Measurements from ENCODE around the gene CROCC2. TPM values are rescaled to one million over a fixed set of nuclear protein-coding genes. Genes with fewer than 3 reads are reported as not detected.

Gene CROCC2
- total RNA-seq, 4 donors from 2014 or later: 0.27 to 0.83 TPM; not detected in 2

DNA sequence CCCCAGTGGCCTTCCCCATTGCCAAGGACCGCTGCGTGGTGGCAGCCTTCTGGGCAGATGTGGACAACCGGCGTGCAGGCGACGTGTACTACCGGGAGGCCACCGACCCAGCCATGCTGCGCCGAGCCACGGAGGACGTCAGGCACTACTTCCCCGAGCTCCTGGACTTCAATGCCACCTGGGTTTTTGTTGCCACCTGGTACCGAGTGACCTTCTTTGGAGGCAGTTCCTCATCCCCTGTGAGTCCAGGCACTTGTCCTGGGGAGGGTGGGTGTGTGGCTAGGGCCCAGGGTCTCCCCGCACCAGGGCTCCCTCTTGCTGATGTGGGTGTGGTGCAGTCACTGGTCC lies 124.2 kb downstream of the CROCC2 start:
- Histone ChIP-seq H3K36me3 (peaks cover 0 to 3% (median 0%) of the 10 kb centered on the region in 3 donors), H3K4me3 (no peak overlapping the region), H3K4me1 (no peaks in the 10 kb centered on the region), H3K27me3 (no peaks in the 10 kb centered on the region), H3K27ac (no peak overlapping the region), H3K9me3 (peaks cover 0 to 15% (median 0%) of the 10 kb centered on the region in 4 donors)
- TF ChIP-seq, protein P1, sequence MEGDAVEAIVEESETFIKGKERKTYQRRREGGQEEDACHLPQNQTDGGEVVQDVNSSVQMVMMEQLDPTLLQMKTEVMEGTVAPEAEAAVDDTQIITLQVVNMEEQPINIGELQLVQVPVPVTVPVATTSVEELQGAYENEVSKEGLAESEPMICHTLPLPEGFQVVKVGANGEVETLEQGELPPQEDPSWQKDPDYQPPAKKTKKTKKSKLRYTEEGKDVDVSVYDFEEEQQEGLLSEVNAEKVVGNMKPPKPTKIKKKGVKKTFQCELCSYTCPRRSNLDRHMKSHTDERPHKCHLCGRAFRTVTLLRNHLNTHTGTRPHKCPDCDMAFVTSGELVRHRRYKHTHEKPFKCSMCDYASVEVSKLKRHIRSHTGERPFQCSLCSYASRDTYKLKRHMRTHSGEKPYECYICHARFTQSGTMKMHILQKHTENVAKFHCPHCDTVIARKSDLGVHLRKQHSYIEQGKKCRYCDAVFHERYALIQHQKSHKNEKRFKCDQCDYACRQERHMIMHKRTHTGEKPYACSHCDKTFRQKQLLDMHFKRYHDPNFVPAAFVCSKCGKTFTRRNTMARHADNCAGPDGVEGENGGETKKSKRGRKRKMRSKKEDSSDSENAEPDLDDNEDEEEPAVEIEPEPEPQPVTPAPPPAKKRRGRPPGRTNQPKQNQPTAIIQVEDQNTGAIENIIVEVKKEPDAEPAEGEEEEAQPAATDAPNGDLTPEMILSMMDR (IDR thresholded peaks at IDR 0.05): no peak
- TF ChIP-seq POLR2A (IDR thresholded peaks at IDR 0.05): no peak
- no peak for DNase-seq

DNA sequence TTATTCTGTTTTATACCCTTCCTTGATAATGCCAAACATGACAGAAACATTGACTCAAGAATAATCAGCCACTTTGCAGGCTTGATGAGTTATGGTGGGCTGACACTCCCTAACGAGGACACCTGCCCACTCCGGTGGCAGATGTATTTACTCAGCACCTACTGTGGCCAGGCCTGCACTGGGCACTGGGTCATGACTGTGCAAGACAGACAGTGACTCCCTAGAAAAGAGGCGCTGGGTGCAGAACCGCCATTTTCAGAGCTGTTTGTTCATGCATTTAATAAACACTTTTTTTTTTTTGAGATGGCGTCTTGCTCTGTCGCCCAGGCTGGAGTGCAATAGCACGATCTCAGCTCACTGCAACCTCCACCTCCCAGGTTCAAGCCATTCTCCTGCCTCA lies 124.7 kb downstream of the CROCC2 start:
- peaks cover 0 to 3% (median 0%) of the 10 kb centered on the region in 3 donors for H3K36me3 ChIP-seq
- no peak for DNase-seq
- H3K27me3 ChIP-seq: no peaks in the 10 kb centered on the region
- TF ChIP-seq POLR2A (IDR thresholded peaks at IDR 0.05): no peak
- TF ChIP-seq, protein P1 (IDR thresholded peaks at IDR 0.05): no peak
- peaks cover 0 to 12% (median 0%) of the 10 kb centered on the region in 4 donors for H3K9me3 ChIP-seq
- H3K4me1 ChIP-seq: no peaks in the 10 kb centered on the region
- H3K4me3 ChIP-seq: no peak overlapping the region
- H3K27ac ChIP-seq: no peak overlapping the region

DNA sequence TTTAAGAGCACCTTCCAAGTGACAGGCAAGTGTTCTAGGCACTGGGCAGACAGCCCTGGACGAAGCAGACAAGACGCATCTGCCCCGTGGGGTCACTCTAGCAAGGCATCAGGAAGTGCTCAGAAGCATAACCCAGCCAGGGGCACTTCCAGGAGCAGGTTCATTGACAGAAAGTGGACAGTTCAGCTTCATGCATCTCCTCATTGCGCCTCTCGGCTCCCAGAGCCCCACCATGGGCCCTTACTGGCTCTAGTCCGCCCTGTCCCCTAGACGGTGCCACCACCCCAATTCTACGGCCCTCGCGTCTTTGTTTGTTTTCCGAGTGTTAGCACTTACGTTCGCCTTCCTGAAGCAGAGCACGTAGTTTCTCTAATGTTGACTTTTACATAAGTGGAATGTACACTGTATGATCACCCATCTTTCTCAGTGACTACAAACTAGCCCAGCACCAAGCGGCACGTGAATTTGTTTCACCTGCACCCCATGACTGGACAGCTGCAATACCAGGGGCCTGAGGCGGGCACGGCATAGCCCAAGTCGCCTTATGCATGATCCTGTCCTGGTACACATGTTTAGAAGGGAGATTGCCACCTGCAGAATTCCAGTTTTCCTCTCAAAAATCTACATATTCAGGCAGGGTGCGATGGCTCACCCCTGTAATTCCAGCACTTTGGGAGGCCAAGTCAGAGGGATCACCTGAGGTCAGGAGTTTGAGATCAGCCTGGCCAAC lies 125.5 kb downstream of the CROCC2 start:
- Histone ChIP-seq H3K9me3 (peaks cover 0 to 8% (median 0%) of the 10 kb centered on the region in 4 donors), H3K27me3 (no peaks in the 10 kb centered on the region), H3K36me3 (peaks cover 0 to 3% (median 0%) of the 10 kb centered on the region in 3 donors), H3K27ac (no peak overlapping the region), H3K4me3 (no peak overlapping the region), H3K4me1 (peaks cover 0 to 7% (median 0%) of the 10 kb centered on the region in 4 donors)
- DNase-seq: peak in 1 of 3 donors; percentile 39
- TF ChIP-seq, protein P1 (IDR thresholded peaks at IDR 0.05): no peak
- TF ChIP-seq POLR2A (IDR thresholded peaks at IDR 0.05): no peak

DNA sequence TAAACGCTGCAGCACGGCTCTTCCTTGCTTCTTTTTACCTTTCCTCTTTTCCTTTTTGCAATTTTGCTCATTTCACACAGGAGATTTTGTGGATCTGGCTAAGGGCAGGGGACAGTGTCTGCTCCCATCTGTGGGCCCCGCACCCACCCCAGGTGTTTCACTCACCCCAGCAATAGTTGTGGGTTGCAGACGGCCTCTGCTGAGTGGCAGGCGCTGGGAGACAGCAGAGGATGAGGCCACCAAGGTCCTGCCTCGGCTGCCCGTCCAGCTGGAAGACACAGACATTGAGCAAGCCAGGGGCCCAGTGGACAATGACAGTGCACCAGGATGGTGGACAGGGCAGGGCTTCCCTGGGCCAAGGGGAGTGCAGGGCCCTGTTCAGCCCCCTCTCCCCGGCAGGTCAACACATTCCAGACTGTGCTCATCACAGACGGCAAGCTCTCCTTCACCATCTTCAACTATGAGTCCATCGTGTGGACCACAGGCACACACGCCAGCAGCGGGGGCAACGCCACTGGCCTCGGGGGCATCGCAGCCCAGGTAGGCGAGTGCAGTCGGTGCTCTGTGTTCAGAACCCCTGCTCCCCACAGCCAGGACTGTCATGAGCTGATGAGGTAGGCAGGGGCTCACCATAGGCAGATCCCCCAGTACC lies 127.3 kb downstream of the CROCC2 start:
- H3K27ac ChIP-seq: no peak overlapping the region
- DNase-seq: no peak
- no peaks in the 10 kb centered on the region for H3K27me3 ChIP-seq
- peaks cover 0 to 4% (median 0%) of the 10 kb centered on the region in 3 donors for H3K36me3 ChIP-seq
- H3K9me3 ChIP-seq: no peaks in the 10 kb centered on the region
- H3K4me3 ChIP-seq: no peak overlapping the region
- peaks cover 0 to 15% (median 0%) of the 10 kb centered on the region in 4 donors for H3K4me1 ChIP-seq
- no peak for TF ChIP-seq POLR2A (IDR thresholded peaks at IDR 0.05)
- TF ChIP-seq, protein P1 (IDR thresholded peaks at IDR 0.05): no peak

DNA sequence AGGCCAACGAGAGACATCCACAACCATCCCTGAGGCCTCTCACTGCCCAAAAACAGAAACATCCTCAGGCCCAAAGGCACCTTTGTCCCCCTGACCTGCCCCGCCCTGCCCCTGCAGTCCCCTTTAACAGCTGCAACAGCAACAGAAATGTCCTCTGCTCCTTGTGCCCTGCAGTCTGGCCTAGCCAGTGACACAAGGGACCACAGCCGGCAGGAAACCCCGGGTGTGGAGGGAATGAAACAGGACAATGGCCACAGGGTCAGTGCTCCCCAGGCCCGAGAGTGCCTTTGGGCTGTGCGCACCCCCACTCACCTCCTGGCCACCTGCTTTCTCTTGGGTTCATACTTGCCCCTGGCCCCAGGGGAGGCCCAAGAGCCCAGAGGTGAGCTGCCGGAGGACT lies 127.9 kb downstream of the CROCC2 start:
- Histone ChIP-seq H3K9me3 (no peaks in the 10 kb centered on the region), H3K4me1 (peaks cover 0 to 15% (median 0%) of the 10 kb centered on the region in 4 donors), H3K27me3 (no peaks in the 10 kb centered on the region), H3K4me3 (no peak overlapping the region), H3K27ac (no peak overlapping the region), H3K36me3 (peaks cover 0 to 7% (median 0%) of the 10 kb centered on the region in 3 donors)
- TF ChIP-seq, protein P1 (IDR thresholded peaks at IDR 0.05): no peak
- TF ChIP-seq POLR2A (IDR thresholded peaks at IDR 0.05): no peak
- DNase-seq: peak in 1 of 3 donors; percentile 42

All from Peyer's patch (tissue), 4 donors.